ENCODE measurements around the gene CAVIN3.
"Not testable (repeated sequence)": the region's sequence is repeated elsewhere in the genome, so short reads cannot be mapped to it uniquely, and the experiment has no call there.

Gene CAVIN3

DNA sequence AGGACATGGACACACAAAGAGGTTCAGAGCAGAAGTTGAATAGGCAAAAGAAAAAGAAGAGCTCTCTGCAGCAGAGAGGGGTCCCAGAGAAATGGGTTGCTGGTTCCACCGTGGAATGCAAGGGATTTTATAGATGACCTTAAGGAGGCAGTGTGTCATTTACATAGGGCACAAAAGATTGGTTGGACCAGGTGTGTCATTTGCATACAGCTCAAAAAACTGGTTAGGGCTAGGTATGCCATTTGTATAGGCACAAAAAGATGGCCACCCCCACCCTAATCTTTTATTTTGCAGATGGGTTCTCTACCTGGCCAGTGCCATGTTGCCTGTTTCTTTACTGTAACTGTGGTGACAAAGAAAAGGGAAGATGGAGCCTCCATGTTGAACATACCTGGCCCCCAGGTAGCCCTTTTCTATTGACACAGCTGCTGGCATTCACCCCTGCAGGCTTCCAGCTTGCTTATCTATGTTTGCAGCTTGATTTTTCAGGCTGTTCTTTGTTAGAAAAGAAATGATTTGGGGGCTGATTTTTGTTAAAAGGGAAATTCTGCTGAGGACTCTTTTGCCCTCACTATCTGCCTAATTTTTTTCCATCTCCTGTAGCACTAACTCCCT, 3.1 kb upstream of the CAVIN3 start:
- DNase-seq: no peak

DNA sequence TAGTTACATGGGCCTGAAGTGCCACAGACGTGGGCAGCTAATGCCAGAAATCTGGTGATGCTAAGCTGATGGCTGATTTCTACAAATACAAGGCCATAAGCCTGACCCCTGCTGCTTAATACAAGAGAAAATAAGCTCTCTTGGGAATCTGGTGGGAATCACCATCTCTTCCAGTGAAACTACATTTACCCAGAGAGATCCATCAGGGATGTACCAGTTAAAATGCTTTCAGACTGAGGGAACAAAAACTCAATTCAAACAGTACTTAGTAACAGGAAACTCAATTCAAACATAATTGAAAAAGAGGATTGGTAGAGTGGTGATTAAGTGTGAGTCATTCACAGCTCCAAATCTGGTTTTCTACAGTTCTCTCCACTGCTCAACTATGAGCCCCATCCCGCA, 1.7 kb upstream of the CAVIN3 start:
- DNase-seq: no peak

DNA sequence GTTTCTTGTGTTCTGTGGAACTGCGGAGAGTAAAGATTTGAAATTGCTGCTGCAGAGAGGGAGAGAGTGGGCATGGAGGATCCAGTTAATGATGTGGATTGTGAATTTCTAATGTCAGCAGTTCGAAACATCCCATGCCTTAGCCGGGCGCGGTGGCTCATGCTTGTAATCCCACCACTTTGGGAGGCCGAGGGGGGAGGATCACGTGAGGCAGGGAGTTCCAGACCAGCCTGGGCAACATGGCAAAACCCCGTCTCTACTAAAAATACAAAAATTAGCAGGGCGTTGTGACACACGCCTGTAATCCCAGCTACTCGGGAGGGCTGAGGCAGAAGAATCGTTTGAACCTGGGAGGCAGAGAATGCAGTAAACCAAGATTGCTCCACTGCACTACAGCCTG, 1.1 kb upstream of the CAVIN3 start:
- DNase-seq: no peak

DNA sequence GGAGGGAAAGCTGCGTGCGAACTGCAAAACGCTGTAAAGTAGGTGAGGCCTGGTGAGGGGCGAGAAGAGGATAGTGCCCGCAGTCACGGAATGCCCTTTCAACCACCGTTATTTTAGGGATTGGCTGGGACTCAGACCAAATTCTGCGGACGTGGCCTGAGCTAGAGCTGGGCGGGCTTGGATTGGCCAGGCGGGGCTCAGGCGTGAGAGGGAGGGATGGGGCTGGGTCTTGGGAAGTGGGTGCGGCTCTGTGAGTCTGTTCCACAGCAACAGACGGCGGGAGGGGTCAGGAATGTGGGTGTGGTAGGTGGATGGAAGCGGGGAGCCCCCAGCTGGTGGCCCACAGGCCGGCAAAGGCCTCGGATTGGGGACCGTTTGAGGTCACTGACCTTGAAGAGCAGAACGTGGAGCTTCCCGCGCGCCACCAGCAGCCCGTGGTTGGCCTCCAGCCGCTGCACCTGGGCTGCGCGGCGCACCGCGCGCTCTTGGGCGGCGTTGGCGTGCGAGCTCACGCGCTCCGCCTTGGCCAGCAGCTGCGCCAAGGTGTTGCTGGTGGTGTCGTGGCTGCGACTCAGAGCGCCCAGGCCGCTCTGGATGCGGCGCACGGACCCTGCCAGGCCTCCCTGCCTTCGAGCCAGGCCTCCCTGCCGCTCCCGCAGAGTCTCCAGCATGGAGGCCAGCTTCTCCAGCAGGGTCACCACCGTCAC, 444 bp downstream of the CAVIN3 start:
- DNase-seq: peak; percentile 5

DNA sequence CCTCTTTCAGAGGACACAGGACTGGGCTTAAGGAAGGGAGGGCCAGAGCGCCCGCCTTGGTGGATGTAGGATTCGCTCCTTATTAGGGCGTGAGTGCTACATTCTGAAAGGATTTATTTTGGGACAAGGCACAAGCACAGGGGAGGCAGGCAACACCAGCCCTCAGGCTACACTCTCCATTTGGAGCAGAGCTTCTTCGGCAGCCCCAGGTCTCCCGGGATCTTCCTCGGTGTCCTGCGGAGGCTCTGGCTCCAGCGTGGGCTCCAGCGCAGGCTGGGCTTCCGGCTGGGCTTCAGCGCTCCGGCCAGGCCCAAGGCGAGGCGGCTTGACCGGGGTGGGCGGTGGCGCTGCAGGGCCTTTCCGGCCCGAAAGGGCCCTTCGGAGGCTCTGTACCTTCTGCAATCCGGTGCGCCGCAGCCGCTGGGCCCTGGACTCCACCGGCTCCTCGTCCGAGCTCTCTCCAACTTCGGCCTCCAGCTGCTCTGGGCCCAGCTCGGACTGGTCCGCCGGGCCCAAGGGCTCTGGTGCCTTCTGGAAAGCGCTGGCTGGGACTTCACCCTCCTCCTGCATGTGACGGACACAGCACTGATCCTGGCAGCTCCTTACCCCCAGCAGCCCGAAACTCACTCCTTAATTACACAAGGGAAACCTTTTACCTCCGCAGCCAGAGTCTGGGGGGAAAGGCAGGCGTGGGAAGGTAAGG, 1.1 kb downstream of the CAVIN3 start:
- DNase-seq: no peak

DNA sequence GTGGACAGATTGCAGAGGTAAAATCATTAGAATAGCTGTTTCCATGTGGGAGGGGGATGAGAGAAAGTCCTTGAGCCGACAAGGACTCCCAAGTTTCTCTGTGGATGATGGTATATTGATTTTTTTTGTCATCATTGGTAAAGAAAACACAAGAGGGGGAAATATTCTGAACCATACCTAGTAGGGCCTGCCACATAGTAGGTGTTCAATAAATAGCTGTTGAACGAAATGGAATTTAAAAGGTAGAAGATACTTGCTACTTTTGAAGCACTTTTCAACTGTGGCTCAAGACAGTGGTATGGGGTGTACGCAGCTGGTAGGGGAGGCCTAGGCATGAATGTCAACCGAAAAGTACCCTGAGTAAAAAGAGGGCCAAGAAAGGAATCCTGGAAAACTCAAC, 2.1 kb downstream of the CAVIN3 start:
- no peak for DNase-seq

DNA sequence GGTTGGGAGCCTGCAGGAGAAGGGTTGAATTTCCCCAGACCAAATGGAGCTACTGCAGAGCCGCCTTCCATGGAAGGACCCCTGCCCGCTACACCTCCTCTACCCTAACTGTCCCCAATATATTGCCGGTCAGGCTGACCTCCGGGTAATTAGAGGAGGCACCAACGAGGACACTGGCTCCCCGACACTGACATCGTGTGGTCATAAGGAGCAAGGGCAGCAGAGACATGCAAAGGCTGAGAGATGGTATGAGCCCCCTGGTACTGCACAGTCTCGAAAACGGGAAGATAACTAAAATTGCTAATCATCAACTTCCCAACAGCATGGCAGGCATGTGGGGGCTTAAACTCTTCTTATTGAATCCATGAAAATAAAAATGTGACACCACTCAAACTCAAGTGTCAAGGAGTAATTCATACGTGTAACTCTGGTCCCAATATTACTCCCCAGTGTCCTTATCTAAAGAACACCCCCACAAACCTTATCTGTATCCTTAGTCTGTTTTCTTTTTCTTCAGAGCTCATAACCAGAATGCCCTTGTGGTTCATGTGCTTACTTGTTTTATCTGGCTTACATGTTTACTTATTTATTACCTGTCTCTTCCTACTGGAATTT, 4.4 kb downstream of the CAVIN3 start:
- peak; percentile 9 for DNase-seq

DNA sequence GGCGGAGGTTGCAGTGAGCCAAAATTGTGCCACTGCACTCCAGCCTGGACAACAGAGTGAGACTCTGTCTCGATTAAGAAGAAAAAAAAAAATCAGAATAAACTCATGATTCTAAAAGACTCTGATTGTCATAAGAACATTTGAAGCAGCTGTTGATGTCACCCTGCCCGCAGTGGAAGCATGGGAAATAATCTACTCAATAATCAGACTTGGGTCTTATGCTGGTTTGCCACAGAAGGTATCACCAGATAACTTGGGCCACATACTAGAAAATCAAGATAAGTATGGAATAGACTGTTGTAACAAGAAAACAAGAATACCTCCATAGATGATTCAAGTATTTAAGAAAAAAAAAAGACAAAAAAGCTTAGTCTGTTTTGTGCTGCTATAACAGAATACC, 8.2 kb downstream of the CAVIN3 start:
- DNase-seq: no peak

DNA sequence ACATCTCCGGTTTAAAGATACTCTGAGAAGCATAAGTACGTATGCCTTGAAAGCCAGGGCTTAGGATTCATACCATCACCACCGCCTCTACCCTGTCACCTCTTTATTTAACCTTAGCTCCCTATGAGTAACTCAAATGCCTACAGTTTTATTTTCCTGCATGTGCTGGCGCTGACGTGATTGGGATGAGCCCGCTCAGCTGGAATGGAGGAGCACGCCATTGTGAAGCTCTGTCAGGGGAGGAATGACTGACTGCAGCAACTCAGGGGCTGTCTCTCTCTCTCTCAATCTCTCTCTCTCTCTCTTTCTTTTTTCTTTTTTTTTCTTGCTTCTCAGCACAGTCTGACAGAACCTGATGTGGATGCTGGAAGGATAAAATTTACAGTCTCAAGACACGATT, 12.4 kb downstream of the CAVIN3 start:
- DNase-seq: no peak

DNA sequence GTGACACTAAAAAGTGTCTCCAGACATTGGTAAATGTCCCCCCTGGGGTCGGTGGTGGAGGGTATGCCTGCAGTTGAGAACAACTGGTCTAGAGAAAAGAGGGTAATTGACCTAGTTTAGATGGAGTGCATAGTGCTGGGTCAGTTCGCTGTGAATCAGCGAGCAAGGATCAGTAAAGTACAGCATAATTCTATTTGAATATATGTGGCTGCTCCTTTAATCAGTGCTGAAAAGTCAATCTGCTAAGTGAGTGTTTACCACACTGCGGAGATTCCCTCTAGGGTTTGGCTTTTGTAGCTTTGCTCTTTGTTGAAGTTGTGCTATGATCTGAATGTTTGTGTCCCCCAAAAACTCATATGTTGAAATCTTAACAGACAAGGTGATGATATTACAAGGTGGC, 15.0 kb downstream of the CAVIN3 start:
- DNase-seq: no peak

DNA sequence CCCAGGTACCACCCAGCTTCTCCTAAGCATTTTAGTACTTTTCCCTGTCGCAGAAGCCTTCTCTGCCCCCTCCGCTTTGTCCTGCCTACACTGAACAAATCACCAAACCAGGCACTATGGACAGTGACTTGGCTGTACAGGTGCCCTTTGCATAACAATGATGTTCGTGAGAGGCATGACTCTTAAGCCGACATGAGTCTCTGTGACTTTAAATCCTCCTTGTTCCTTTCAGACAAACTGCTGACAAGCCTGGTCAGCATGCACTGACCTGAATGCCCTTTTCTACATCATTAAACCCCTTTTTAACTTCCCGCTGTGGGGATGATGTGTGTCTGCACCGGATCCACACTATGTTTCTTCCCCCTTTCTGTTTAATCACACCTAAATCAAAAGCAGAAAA, 16.6 kb downstream of the CAVIN3 start:
- DNase-seq: no peak

DNA sequence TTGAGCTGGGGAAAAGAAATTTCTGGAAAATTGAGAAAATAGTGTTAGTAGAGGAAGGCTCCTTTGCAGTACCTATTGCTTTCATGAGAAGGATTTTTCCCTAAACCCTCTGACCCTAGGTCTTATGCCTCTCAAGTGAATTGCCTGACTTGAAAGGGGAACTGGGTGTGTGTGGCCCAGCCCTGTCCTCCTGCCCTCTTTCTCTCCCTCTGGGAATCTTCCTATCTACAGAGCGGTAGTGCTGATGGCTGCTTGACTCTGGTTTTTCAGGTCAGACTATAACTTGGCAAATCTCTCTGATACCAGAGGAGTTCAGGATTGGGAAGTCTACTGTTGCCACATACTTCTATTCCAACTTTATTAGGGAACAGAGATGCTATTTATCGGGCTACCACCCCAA, 19.2 kb downstream of the CAVIN3 start:
- DNase-seq: no peak

DNA sequence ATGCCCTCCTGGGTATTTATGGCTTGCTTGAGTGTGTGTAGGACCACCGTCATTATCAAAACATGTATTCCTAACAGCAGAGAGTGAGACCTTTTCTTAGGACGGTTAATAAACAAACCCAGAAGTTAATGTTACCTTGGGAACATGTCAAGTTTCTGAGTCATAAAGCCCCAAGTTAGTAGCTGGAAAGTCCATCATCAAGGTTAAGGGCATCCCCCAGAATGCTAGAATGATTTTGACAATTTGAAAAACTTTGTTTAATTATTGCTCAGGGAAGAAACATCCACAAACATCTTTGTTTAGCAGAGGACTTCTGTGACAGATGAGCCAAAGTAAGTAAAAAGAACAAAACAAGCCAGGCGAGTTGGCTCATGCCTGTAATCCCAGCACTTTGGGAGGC, 20.0 kb downstream of the CAVIN3 start:
- DNase-seq: no peak

DNA sequence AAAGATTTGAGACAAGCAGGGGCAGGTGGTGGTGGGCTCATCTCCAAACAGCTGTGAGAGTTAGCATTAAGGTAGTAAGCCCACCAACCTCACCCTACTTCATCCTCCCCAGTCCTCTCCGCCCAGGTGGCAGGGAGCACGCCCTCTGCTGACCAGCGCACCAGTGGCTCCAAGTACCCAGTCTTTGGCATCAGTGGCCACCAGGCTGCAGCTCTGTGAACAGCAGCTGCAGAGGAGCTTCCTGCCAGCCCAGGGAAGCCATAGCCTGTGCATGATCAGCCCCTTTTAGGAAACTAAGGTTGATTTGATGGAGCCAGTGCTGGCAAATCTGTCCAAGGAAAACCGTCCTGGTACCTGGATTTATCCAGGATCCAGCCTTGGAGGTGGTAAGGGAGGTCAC, 21.7 kb downstream of the CAVIN3 start:
- no peak for DNase-seq

DNA sequence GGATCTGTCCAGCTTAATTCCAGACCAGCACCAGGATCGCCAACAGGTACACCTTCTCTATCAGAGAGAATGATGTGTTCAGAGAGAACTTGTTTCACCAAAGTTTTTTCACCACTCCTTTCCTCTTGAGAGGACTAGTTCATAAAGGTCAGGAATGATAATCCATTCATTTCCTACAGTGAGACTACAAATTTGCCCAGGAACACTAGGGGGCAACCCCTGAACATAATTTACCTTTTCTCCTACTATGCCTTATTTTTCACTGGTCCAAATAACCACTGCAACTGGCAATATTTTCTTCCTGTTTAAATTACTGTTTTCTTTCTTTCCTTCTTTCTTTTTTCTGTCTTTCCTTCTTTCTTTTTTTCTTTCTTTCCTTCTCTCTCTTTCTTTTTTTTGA, 22.5 kb downstream of the CAVIN3 start:
- no peak for DNase-seq

DNA sequence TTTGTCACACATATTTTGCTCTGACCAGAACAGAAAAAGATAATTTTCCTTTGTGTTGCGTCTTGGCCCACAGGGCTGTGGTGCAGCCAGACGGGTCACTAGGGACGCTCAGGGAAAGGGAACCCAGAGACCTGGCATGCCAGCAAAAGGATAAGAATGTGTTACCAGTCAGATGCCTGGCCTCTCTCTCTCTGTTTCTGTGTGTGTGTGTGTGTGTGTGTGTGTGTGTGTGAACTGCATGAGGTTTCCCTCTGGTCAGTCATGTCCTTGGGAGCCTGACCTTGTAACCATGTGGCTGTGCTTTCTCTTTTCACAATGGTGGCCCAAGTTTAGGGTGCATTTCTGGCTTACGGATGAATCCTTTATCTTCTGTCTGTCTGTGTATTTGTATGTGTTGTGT, 35.3 kb downstream of the CAVIN3 start:
- DNase-seq: no peak

DNA sequence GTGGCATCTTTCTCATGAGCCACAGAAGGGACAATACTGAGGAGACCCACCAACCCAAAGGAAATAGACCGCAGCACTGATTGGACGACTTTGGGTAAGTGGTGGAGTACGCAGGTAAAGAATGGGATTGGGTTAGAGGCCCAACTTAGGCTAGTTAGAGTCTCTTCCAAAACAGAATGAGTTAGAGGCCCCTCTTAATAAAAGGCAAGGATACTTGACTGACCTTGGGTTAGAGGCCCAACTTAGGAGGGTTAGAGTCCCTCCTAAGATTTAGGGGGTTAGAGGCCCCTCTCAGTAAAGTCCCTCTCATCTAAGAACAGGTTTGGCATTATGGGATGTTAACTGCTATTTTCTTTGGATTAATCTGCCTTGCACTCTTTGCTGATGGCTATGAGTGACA, 36.1 kb downstream of the CAVIN3 start:
- no peak for DNase-seq

DNA sequence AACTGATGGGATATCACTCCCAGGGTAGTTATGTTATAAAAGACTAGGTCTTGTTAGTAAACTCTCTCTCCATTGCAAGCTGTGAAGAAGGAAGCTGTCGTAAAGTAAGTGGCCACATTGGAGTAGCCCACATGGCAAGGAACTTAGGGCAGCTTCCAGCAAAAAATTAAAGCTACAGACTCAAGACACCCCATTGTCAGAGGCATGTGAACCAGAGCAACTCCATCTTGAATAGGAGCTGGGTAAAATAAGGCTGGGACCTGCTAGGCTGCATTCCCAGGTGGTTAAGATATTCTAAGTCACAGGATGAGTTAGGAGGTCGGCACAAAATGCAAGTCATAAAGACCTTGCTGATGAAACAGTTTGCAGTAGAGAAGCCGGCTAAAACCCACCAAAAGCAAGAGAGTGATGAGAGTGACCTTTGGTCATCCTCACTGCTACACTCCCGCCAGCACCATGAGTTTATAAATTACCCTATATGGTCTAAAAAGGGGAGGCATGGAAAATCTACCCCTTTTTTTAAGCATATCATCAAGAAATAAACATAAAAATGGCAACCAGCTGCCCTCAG, 36.8 kb downstream of the CAVIN3 start:
- no peak for DNase-seq

DNA sequence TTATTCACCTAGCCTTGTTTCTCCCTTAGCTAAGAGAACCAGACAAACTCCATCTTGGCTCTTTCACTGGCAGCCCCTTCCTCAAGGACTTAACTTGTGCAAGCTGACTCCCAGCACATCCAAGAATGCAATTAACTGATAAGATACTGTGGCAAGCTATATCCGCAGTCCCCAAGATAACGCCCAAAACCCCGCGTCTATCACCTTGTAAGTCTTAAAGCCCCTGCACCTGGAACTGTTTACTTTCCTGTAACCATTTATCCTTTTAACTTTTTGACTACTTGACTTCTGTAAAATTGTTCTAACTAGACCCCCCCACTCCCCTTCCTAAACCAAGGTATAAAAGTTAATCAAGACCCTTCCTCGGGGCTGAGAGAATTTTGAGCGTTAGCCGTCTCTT, 39.5 kb downstream of the CAVIN3 start:
- not testable (repeated sequence) for DNase-seq

DNA sequence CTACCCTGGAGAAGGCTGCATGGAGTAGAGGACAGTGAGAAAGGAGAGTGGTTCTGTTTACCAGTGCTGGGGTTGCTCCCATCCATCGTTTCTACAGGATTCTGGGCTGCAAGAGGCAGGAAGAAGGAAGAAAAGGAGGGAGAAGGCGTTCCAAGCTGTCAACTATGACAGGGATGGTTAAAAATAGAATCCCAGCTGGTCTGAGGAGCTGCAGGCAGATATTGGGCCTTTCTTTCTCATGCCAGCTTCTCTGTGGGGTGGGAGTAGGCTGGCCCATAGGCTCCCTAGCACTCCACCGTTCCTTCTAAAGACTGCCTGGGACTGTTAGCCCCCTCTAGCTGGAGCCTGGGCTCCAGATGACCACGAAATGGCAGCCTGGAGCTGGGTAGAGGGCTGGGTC, 47.1 kb downstream of the CAVIN3 start:
- DNase-seq: no peak

DNA sequence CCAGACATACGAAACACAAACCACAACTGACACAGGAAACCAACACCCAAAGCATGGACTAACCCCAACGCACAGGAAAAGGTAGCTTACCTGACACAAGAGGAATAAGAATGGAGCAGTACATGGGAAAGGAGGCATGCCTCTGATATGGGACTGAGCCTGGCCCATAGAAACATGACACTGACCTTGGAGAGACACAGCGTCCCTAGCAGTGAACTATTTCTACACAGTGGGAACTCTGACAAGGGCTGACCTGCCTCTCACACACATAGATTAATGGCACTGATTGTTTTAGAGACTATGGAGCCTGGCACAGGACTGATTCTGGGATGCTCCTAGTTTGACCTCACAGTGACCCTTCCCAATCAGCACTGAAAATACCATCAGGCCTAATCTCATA, 48.7 kb downstream of the CAVIN3 start:
- no peak for DNase-seq

DNA sequence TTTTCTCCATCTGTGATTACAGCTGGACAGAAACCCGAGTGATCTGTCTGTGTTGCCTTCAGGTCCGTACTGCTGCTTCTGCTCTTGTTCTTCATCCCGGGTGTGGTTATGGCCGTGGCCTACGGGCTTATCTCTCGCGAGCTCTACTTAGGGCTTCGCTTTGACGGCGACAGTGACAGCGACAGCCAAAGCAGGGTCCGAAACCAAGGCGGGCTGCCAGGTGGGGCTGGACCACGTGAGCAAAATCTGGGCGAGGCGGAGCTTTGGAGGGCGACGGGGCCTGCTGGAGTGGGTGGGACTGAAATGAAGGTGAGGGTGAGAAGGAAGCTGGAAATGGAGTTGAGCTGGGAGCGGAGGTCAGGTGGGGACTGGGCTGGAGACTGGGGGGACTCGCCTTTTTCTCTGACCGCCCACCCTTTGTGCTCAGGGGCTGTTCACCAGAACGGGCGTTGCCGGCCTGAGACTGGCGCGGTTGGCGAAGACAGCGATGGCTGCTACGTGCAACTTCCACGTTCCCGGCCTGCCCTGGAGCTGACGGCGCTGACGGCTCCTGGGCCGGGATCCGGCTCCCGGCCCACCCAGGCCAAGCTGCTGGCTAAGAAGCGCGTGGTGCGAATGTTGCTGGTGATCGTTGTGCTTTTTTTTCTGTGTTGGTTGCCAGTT, 49.6 kb downstream of the CAVIN3 start:
- DNase-seq: no peak

DNA sequence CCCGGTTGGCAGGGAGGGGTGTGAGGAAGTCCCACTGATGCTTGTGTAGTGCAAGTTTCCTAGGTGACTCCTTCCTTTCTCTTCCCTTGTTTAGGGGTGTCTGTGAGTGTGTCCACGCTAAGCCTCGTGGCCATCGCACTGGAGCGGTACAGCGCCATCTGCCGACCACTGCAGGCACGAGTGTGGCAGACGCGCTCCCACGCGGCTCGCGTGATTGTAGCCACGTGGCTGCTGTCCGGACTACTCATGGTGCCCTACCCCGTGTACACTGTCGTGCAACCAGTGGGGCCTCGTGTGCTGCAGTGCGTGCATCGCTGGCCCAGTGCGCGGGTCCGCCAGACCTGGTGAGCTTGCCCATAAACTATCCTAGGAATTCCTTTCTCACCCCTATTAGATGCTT, 50.3 kb downstream of the CAVIN3 start:
- DNase-seq: no peak
